ENCODE measurements around the gene MEDAG.

The MEDAG gene

DNA sequence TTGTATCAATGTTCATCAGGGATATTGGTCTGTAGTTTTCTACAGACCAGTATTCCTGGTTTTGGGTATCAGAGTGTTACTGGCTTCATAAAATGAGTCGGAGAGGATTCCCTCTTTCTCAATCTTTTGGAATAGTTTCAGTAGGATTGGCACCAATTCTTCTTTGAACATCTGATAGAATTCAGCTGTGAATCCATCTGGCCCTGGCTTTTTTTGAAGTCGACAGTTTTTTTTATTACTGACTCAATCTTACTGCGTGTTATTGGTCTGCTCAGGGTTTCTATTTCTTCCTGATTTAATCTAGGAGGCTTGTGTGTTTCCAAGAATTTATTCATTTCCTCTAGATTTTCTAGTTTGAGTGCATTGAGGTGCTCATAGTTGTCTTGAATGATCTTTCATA is 37.8 kb downstream of the MEDAG start:
- Histone ChIP-seq H3K9me3 (ENCODE audit: control insufficient read depth, insufficient read depth, low read depth, low read length) (no peaks in the 10 kb centered on the region), H3K4me1 (ENCODE audit: control insufficient read depth, insufficient read depth, low read length) (no peaks in the 10 kb centered on the region), H3K27ac (ENCODE audit: extremely low read depth, low read depth, low read length) (no peak overlapping the region), H3K36me3 (ENCODE audit: control insufficient read depth in 2 of 2, insufficient read depth in 1 of 2, low read length in 2 of 2) (no peaks in the 10 kb centered on the region), H3K4me3 (ENCODE audit: low read depth, low read length) (no peak overlapping the region)
- ChIA-PET CTCF (no interaction called here), POLR2A (no interaction called here)
- no peak for TF ChIP-seq REPIN1 (tag by site-specific recombination; IDR thresholded peaks at IDR 0.05; ENCODE audit: low read depth)
- no peak for TF ChIP-seq KLF1 (tag by site-specific recombination; IDR thresholded peaks at IDR 0.05)
- TF ChIP-seq YY1 (tag by site-specific recombination; IDR thresholded peaks at IDR 0.05), result no peak
- no peak for TF ChIP-seq TCF7L2 (IDR thresholded peaks at IDR 0.05; ENCODE audit: borderline replicate concordance, low read depth, low read length)
- no peak for TF ChIP-seq ZFP3 (tag by site-specific recombination; IDR thresholded peaks at IDR 0.05; ENCODE audit: low read depth)
- no peak for TF ChIP-seq ZNF558 (tag by site-specific recombination; IDR thresholded peaks at IDR 0.05)
- TF ChIP-seq ZSCAN30 (tag by site-specific recombination; IDR thresholded peaks at IDR 0.05), result no peak
- no peak for TF ChIP-seq TSHZ1 (tag by site-specific recombination; IDR thresholded peaks at IDR 0.05; ENCODE audit: borderline replicate concordance)
- TF ChIP-seq ZNF302 (tag by site-specific recombination; IDR thresholded peaks at IDR 0.05; ENCODE audit: low read depth), result no peak
- TF ChIP-seq ZBTB20 (tag by site-specific recombination; IDR thresholded peaks at IDR 0.05), result no peak
- TF ChIP-seq ZNF776 (tag by site-specific recombination; IDR thresholded peaks at IDR 0.05; ENCODE audit: borderline replicate concordance), result no peak
- TF ChIP-seq ZNF830 (tag by site-specific recombination; IDR thresholded peaks at IDR 0.05; ENCODE audit: low read depth), result no peak
- TF ChIP-seq BCL11B (tag by site-specific recombination; IDR thresholded peaks at IDR 0.05; ENCODE audit: low read depth), result no peak
- TF ChIP-seq KLF7 (tag by site-specific recombination; IDR thresholded peaks at IDR 0.05; ENCODE audit: borderline replicate concordance), result no peak
- no peak for TF ChIP-seq ZNF510 (tag by site-specific recombination; IDR thresholded peaks at IDR 0.05; ENCODE audit: insufficient replicate concordance)
- TF ChIP-seq ZNF514 (tag by site-specific recombination; IDR thresholded peaks at IDR 0.05), result no peak
- TF ChIP-seq ZNF704 (tag by site-specific recombination; IDR thresholded peaks at IDR 0.05), result no peak
- TF ChIP-seq ZNF132 (tag by site-specific recombination; IDR thresholded peaks at IDR 0.05; ENCODE audit: borderline replicate concordance), result no peak
- no peak for TF ChIP-seq ZNF48 (tag by site-specific recombination; IDR thresholded peaks at IDR 0.05)
- TF ChIP-seq, protein P1, sequence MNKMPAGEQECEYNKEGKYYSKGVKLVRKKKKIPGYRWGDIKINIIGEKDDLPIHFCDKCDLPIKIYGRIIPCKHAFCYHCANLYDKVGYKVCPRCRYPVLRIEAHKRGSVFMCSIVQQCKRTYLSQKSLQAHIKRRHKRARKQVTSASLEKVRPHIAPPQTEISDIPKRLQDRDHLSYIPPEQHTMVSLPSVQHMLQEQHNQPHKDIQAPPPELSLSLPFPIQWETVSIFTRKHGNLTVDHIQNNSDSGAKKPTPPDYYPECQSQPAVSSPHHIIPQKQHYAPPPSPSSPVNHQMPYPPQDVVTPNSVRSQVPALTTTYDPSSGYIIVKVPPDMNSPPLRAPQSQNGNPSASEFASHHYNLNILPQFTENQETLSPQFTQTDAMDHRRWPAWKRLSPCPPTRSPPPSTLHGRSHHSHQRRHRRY (tag by site-specific recombination; IDR thresholded peaks at IDR 0.05), result no peak

DNA sequence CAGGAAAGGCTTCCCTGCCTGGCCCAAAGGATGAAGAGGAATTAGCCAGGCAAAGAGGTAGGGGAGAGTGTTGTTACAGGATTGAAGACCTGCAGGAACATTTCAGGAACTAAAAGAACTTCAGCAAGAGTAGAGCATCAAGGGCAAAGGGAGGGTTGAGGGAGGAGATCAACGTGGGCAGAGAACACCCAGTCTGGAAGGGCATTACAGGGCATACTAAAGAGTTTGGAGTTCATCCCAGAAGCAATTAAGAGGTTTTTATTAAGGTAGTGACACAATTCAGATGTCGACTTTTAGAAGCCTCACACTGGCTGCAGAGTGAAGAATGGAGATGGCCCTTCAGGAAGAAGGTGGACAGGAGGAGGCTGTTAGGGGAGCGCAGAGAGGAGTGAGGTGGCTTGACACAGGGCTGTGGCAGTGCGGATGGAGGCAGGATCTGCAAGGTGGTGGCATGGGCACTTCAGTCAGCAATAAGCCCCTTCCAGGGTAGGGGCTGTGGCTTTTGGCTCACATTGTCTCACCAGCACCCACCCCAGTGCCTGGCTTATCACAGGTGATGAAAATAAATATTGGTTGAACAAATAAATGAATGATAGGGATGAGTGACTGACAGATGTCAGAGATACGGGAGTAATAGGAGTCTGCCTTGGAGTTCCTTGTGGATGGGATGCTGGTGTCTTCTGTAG is 51.3 kb downstream of the MEDAG start:
- POLR2A ChIA-PET, result no interaction called here
- no peaks in the 10 kb centered on the region for H3K36me3 ChIP-seq (ENCODE audit: control insufficient read depth in 2 of 2, insufficient read depth in 1 of 2, low read length in 2 of 2)
- TF ChIP-seq RBAK (tag by site-specific recombination; IDR thresholded peaks at IDR 0.05), result no peak
- CTCF ChIA-PET, result no interaction called here
- H3K9me3 ChIP-seq (ENCODE audit: control insufficient read depth, insufficient read depth, low read depth, low read length), result no peaks in the 10 kb centered on the region
- no peak overlapping the region for H3K27ac ChIP-seq (ENCODE audit: extremely low read depth, low read depth, low read length)
- no peak overlapping the region for H3K4me3 ChIP-seq (ENCODE audit: low read depth, low read length)
- no peaks in the 10 kb centered on the region for H3K4me1 ChIP-seq (ENCODE audit: control insufficient read depth, insufficient read depth, low read length)
